ENCODE data around the gene TMEM9B.
"Not testable (repeated sequence)": the region's sequence is repeated elsewhere in the genome, so short reads cannot be mapped to it uniquely, and the experiment has no call there.

TMEM9B gene

DNA sequence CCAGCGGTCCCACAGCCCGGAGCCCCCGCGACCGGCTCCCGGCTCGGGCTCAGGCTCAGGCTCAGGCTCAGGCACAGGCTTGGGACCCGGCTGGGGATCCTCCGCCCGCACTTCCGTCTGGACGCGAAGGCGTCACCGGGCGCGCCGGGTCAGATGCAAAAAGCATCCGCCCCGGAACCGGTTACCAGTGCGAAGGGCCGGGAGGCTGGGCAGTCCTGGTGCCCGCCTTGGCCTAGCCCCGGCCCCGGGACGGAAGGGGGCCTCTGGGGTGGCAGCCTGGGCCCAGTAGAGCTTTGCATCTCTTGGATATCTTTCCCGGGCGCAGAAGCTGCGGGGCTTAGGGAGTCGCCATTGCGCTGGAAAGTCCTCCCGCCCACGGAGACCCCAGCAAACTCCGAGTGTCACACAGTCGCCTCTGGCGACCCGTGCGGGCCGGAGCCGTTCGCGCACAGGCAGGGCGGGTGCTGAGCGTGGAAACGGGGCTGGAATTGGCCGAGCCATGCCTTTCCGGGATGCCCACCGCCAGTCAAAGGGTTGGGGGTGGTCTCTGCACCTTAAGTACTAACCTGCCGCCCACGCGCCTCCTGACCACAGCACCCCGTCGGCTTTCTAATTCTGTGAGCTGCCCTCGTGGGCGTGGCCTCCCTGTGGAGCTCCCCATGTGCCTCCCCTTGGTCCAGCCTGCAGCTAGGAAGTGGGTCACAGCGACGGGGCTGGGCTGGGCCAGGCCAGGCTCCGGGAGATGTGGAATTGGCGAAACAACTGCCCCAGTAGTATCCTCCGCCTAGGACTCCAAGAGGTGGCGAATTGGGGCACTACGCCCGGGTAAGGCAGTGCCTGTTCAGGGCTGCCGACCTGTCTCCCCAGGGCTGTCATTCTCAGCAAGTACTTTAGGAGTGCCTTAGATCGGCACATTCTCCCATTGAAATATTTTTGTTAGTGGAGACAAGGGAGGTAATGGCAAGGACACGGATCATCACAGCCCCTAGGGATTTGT lies at the start of gene TMEM9B:
Gene TMEM9B (minus strand): TSS at position 119 of the 997 bp plus-strand sequence. CDS start 129 bp downstream, outside the sequence.
- peak; percentile 96 for DNase-seq (ENCODE audit: low read depth, low spot score)

DNA sequence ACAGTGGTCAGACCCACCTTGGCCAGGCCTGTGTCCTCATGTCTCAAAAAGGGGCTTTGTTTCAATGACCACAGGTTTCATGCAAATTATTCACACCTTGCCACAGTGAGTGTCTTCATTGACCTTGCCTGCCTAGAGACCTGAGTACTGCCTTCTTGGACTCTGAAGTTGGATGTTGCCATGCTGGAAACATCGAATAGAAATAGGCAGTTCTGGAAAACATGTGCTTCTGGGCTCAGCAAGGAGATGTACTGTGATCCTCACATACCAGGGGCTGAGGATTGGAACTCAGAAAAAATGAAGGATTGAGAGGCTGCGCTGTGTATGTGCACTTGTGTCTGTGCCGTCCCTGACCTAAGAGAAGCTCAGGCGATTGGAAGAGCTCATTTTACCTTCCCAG lies 49.1 kb upstream of the TMEM9B start:
- DNase-seq (ENCODE audit: low read depth, low spot score) = no peak

DNA sequence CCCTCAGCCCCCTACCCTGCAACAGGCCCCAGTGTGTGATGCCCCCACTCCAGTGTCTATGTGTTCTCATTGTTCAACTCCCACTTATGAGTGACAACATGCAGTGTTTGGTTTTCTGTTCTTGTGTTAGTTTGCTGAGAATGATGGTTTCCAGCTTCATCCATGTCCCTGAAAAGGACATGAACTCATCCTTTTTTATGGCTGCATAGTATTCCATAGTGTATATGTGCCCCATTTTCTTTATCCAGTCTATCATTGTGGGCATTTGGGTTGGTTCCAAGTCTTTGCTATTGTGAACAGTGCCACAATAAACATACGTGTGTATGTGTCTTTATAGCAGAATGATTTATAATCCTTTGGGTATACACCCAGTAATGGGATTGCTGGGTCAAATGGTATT lies 45.3 kb upstream of the TMEM9B start:
- DNase-seq (ENCODE audit: low read depth, low spot score) = not testable (repeated sequence)

DNA sequence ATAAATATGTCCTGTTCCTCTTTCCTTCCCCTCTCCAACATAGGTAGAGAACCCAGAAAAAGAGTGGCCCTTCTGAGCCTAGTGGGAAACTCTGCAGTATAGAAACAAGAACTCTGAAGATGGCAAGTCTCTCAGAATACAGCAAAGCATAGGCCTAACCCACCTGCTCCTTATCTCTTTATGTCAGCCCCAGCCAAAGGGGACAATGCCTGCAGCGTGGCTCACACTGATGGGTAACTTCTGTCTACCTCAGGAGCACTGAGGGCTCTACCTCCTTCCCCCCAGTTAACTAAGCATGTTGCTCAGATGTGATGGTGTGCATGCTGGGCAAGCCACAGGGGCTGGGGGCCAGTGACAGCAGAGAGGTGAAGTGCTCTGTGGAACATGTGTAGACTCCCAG lies 44.4 kb upstream of the TMEM9B start:
- DNase-seq (ENCODE audit: low read depth, low spot score) = no peak

DNA sequence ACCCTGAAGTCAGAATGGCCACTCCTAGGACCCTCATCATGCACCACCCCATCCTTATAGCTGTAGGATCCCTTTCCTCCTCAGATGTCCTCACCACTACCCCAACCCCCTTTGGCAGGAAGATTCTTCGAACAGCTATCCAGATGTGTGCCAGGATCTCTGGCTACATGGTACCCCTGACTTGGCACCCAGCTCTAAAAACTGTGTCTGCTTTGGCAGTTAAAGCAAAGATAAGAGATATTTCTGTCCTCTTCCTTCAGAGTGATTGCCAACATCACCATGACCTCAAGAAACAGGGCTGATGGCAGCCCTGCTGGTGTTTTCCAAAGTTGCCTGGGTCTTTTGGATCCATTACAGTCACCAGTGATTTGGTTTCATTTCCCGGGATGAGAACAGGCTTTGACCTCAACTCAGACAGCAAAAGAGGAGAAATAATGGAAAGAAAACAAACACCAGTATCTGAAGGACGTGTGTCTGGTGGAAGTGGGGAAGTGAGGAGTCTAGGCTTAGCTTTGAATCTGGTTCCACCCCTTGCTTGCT lies 43.8 kb upstream of the TMEM9B start:
- DNase-seq (ENCODE audit: low read depth, low spot score) = no peak

DNA sequence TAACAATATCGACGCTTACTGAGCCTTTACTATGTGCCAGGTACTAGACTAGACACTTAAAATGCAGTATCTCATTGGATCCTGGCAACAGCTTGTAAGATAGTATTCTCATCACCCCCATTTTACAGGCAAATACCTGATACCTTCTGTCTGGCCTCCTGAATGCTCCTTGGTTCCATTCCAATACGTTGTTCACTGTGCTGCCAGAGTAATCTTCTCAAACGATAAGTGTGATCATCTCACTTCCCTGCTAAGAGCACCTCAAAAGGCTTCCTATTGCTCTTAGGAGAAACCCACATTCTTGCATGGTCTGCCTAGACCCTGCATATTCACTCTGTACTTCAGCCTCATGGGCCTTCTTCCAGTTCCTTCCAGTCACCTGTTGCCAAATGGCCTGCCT lies 40.8 kb upstream of the TMEM9B start:
- no peak for DNase-seq (ENCODE audit: low read depth, low spot score)

DNA sequence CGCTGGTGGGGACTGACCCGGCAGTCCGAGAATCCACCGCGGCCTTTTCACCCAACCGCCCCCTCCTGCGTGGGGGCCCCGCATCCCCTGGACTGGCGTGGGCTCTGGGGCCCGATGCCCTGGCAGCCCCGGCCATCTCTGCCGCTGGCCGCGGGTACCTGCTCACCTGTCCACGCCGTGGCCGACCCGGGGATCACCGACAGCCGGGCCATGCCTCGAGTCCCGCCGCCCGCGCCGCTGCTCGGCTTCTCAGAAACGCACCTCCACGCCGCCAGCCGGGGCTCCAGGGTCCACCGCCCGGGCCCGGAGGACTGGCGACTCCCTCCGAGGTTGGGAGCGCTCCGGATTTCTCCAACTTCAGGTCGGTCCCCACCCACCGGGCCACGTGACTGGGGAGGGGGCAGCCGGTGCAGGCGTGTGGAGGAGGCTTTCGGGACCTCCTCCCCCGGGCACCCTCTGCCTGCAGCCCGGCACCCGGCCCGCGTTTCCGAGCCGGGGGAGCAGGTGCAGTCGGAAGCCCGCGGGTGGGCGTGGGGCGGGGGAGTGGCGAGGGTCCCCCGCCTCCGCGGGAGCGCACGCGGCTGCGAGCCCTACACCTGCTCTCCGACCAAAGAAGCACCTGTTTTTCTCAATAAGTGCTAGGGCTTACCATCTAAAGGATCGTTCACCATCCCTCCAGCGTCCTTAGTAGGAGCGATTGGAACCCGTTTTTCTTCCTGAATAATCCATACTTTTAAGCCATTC lies 40.1 kb upstream of the TMEM9B start:
- peak; percentile 28 for DNase-seq (ENCODE audit: low read depth, low spot score)

DNA sequence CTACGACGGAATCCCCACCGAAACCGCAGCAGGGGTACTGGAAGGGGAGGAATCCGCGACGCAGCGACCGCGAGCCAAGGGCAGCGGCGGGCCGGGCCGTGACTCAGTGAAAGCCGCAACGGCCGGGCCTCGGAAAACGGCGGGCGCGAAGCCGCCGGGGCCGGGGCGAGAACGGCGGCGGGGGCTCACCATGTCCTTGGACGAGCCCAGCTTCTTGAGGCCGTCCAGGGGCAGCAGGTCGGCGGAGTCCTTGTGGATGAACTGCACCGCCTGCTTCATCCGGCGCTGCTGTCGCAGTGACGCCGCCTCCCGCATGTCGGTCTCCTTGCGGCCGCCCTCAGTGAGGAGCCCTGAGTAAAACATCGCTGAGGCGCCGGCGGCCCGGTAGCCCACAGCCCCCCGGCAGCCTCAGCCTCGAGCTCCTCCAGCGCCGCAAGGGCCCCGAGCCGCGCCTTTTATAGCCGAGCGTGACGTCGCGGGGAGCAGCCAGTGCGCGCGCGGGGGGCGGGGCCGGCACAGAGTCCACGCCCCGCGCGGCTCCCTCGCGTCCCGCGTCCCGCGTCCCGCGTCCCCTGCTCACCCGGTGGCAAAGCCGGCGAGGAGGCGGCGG lies 39.4 kb upstream of the TMEM9B start, which contains the start of gene NRIP3:
Gene NRIP3 (minus strand): TSS at position 429 of the 610 bp plus-strand sequence. CDS start 66 bp downstream, at position 363.
- peak; percentile 87 for DNase-seq (ENCODE audit: low read depth, low spot score)

DNA sequence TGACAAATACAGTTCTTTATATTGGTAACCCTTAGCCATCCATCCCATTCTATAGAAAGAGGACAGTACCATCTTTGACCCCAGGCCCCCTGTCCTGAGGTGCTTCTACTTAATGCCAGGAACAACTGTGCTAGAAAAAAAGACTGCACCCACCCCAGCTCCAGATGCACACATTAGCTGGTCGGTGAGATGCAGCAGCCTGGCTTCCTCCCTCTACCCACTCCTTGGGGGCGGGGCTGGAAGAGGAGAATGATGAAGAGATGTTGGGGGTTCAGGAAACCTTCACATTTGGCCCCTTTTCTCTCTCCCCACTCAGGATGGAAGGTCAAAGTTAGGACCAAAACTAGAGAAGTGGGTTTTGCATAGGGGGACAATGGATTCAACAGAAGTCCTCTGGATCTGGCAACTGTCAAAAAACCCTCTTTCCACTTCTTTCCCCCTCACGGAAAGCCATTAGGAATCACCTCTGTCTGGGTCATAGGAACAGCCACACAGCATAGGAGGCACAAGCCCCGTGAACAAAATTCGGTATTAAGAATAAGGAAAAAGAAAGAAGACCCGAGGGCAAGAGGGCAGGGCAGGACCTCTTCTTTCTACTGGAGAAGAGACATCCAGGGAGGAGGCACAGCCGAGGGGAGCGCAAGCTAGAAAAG lies 38.8 kb upstream of the TMEM9B start:
- DNase-seq (ENCODE audit: low read depth, low spot score) = no peak

DNA sequence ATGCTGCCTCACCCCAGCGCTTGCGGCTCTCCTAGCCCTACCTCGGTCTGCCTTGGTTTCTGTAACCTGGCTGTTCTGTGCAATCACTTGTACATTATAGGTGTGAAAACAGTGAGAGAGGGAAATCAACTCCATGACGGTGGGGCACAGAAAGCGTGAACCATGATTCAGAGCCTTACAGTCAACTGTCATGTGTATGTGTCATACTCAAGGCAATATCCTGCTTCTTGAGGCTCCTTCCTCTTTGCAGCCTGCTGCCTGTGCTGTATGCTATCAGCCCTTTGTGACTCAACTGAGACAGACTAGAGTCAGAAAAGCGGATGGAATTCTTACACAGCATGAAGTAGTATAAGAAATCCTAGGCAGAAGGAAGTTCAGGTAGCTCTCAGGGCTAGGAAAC lies 37.5 kb upstream of the TMEM9B start:
- peak; percentile 60 for DNase-seq (ENCODE audit: low read depth, low spot score)

DNA sequence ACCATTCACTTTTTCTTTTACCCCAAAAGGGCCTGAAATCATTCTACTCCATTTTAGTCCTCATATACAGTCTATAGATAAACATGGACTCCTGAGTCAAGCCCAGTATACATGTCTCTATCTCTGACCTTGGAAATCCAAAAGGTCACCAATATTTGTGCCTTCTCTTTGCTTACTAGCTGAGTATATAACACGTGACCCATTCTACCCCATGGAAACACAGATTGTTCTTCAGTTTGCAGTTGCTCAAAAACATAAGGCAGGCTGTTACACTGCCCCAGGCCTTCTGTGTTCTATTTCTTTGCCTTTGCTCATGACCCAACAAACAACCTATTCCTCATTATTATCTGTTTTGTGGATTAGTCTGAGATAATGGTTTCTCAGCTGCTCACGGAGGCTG lies 33.8 kb upstream of the TMEM9B start:
- DNase-seq (ENCODE audit: low read depth, low spot score) = no peak

DNA sequence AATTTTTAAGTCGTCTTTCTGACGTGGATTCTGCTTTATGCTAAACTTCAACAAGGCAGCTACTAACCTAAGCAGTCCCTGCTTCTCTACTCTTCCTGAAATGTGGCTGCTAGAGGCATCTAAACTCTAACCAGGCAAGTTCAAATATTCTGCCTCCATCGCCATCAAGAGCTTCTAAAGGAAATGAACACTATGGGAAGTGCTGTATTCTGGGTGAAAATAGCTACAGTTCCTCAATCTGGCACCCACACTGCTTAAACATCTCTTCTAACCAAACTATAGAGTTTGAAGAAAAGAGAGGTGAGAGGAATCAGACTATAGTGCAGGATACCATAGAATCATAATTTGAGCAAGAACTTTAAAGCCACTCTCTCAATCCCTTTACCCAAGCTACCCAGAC lies 33.2 kb upstream of the TMEM9B start:
- no peak for DNase-seq (ENCODE audit: low read depth, low spot score)

DNA sequence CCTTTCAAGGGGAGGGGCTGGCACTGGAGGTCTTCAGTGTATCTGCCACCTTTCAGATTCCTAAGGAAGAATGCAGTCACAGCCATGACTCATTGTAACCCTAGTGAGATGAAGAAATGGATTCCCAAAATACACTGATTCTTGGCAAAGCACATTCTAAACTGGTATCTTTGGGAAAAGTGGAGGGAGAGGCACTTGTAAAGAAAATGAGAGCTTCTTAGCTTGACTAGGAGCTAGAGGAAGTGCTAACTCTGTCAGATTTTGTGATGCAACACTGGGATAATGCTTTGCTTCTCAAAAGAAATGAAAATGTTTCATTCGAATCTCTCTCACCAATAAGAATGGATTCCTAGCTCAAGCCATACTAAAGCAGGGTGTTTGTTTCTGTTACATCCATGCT lies 25.2 kb upstream of the TMEM9B start:
- peak; percentile 39 for DNase-seq (ENCODE audit: low read depth, low spot score)

DNA sequence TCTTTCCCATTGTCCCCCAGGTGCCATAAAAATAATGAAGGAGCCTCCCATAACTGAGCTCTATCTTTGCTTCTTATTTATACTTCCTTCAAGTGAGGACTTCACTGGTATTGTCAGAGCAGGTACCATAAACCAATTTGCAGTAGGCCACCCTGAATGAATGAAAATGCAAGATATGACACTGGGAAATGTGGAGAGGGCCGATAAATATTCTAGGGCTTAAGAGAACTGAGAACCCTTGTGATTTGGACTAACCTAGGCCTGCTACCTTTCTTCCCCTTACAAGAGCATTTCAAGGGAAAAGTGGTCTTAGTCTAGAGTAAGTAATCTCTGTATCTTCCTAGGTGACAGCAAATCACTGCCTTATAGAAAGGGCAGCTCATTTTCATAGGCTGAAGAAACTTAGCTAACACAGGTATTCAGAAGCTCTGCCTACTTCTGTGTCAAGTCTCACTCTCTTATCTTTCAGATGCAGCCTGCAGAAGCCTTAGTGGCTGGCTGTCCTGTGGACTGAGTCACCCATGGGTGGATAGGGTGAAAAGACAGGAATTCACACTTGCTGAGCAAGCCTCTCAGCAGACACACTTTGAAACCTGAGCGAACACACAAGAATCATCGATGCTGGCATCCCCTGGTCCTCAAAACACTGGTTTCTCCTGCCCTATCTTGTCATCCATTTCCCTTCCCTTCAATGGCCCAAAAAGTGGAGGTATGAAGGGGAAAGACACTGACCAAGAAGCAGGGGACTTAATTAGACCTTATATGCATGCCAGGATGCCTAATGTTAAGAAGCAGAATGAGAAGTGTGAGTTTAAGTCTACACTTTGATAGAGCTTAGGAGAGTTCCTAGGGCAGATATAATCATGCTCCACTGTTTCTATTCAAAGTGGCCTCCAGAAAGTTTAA lies 24.3 kb upstream of the TMEM9B start:
- DNase-seq (ENCODE audit: low read depth, low spot score) = peak; percentile 28

DNA sequence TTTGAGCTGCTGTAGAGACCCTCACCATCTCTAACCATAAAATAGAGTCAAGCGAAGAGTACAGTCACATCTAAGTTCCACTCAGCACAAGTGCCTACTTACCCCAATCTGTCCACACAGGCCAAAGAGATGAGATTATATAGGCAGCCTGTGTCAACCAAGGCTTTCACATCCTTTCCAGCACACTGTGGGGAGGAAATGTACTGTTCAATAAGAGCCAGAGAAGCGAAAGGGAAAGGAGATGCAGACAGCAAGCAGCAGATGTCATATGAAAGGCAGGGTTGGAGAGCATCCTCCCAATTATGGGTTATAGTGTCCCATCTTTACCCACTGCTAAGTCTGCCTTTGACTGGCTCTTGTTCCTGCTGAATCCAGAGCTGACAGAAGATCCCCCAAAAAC lies 23.2 kb upstream of the TMEM9B start:
- DNase-seq (ENCODE audit: low read depth, low spot score) = no peak

DNA sequence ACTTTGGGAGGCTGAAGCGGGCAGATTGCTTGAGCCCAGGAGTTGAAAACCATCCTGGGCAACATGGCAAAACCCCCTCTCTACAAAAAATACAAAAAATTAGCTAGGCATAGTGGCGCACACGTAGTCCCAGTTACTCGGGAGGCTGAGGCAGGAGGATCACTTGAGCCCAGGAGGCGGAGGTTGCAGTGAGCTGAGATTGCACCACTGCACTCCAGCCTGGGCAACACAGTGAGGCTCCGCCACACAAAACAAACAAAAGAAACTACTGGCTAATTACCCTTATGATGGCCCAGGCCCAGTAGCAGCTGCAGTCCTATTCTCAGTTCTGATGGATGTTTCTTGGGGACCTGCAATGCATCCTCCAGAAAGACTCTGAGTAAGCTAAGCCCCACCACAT lies 22.5 kb upstream of the TMEM9B start:
- not testable (repeated sequence) for DNase-seq (ENCODE audit: low read depth, low spot score)

DNA sequence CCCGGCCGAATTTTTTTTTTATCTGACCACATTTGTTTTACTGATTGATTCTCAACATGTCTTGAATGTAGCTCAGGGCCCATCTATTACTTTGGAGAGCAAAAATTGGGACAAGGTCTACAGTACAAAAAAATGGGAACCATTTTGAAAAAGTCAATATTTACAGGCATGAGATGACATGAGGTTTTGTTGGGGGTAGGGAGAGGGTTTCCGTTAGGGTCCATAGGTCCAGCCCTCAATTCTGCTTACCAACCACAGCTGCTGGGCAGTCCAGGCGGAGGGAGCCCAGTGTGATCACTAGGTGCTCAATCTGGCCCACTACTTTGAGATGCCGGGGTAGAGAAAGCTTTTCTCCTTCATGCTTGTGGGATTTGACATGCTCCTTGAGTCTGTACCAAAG lies 21.2 kb upstream of the TMEM9B start:
- DNase-seq (ENCODE audit: low read depth, low spot score) = no peak

DNA sequence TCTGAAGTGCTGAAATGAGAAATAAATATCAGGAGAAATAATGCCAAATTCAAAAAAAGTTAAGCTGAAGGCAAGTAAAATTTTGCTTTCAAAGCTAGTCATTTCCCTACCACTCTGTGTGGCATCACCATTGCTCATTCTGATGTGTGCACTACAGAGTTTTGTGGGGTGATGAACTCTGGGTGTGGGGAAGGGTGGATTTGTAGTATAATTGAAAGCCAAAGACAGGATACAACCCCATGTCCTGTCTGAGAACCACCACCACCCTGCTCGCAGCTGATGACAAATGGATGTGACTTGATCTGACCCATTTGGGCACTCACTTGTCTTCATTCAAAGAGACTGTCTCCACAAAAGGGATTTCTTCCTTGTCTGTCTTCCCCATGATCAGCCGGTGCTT lies 19.3 kb upstream of the TMEM9B start:
- no peak for DNase-seq (ENCODE audit: low read depth, low spot score)

DNA sequence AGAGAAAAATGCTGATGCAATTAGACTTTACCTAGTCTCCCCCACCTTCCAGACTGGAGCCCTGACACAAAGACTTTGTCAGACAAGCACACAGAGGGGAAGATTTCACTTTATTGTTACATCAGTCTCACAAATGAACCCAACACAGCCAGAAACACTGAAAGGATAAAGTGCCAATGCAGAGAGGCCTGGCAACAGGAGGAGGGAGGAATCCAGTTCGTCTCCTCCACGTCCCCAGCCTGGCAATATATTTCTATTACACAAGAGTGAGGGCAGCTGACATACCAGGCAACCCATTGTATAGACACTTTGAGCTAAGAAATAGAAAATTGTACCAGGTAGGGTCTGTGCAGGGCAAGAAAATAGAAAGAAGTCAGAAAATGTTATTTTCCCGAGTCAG lies 16.2 kb upstream of the TMEM9B start:
- no peak for DNase-seq (ENCODE audit: low read depth, low spot score)

DNA sequence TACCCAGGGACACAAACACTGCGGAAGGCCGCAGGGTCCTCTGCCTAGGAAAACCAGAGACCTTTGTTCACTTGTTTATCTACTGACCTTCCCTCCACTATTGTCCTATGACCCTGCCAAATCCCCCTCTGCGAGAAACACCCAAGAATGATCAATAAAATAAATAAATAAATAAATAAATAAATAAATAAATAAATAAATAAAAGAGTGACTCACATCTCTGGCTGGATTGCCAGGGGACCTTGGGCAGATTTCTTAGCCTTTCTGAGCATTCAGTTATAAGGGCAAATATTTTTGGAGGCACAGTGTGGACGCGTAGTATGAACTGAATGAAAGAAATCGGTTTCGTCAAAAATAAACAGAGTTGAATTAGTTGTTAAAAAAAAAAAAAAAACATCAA lies 15.1 kb upstream of the TMEM9B start:
- not testable (repeated sequence) for DNase-seq (ENCODE audit: low read depth, low spot score)
